OCI-LY1 (cell line): ENCODE results near the gene AGMO.

Source experiments
- H2AFZ ChIP-seq: fragments of 200-600 bp; sonication (generic), shearing (Covaris generic); 2 replicates; pipeline ENCODE4 v1.6.0; 2014; ENCODE audit warnings: antibody characterized with exemption, mild to moderate bottlenecking, low read length
- H3F3A ChIP-seq: fragments of 200-600 bp; sonication (generic), shearing (Covaris generic); 2 replicates; pipeline ENCODE4 v1.6.0; 2014; ENCODE audit warnings: mild to moderate bottlenecking, antibody characterized with exemption, low read length, moderate library complexity; ENCODE audit not compliant: insufficient read depth
- H3K27ac ChIP-seq: fragments of 200-600 bp; sonication (generic); 2 replicates; pipeline ENCODE4 v1.5.1; 2014; ENCODE audit warnings: low read length, mixed run types, mild to moderate bottlenecking, low read depth; ENCODE audit not compliant: poor library complexity, severe bottlenecking
- H3K27me3 ChIP-seq: fragments of 200-600 bp; sonication (generic); 2 replicates; pipeline ENCODE4 v1.6.0; 2014; ENCODE audit warnings: antibody characterized with exemption, mild to moderate bottlenecking, low read length, moderate library complexity; ENCODE audit not compliant: insufficient read depth
- H3K36me3 ChIP-seq: fragments of 200-600 bp; sonication (generic); 2 replicates; pipeline ENCODE4 v1.6.1; 2014; ENCODE audit warnings: mild to moderate bottlenecking, antibody characterized with exemption, low read length, moderate library complexity, mixed read lengths; ENCODE audit not compliant: insufficient read depth
- H3K4me1 ChIP-seq: fragments of 200-600 bp; sonication (generic); 2 replicates; pipeline ENCODE4 v1.5.1; 2014; ENCODE audit warnings: mild to moderate bottlenecking, low read length, moderate library complexity; ENCODE audit not compliant: insufficient read depth, severe bottlenecking
- H3K4me2 ChIP-seq: fragments of 200-600 bp; sonication (generic), shearing (Covaris generic); 2 replicates; pipeline ENCODE4 v1.6.1; 2014; ENCODE audit warnings: low read length
- H3K4me3 ChIP-seq: fragments of 200-600 bp; sonication (generic); 2 replicates; pipeline ENCODE4 v1.5.1; 2014; ENCODE audit warnings: low read length, low read depth, mild to moderate bottlenecking, mixed read lengths; ENCODE audit not compliant: poor library complexity, severe bottlenecking
- H3K79me2 ChIP-seq: fragments of 200-600 bp; shearing (Covaris generic); 2 replicates; pipeline ENCODE4 v1.6.1; 2016; ENCODE audit warnings: mixed run types, low read length, mixed read lengths; ENCODE audit not compliant: insufficient read depth
- H3K9ac ChIP-seq: fragments of 200-600 bp; sonication (generic), shearing (Covaris generic); 2 replicates; pipeline ENCODE4 v1.6.1; 2014; ENCODE audit warnings: mild to moderate bottlenecking, low read length, mixed read lengths
- H3K9me2 ChIP-seq: fragments of 200-600 bp; sonication (generic), shearing (Covaris generic); 2 replicates; pipeline ENCODE4 v1.6.1; 2014; ENCODE audit warnings: low read depth, mild to moderate bottlenecking, low read length, mixed read lengths
- H3K9me3 ChIP-seq: fragments of 200-600 bp; shearing (Covaris generic); 2 replicates; pipeline ENCODE4 v1.6.1; 2014; ENCODE audit warnings: low read length, mixed read lengths
- H4K20me1 ChIP-seq: fragments of 200-600 bp; sonication (generic), shearing (Covaris generic); 2 replicates; pipeline ENCODE4 v1.6.0; 2016; ENCODE audit warnings: mild to moderate bottlenecking, low read length; ENCODE audit not compliant: insufficient read depth
- EZH2 ChIP-seq: fragments of 200-600 bp; sonication (generic), shearing (Covaris generic); IDR thresholded peaks from 2 replicates; pipeline ENCODE4 v1.8.0; 2017; ENCODE audit warnings: borderline replicate concordance, mixed run types, mild to moderate bottlenecking, antibody characterized with exemption, low read length, moderate library complexity, mixed read lengths
- TF ChIP-seq, protein P1 (sequence below): fragments of 200-600 bp; sonication (generic), shearing (Covaris generic); IDR thresholded peaks from 2 replicates; pipeline ENCODE4 v1.5.1; 2017; ENCODE audit warnings: mild to moderate bottlenecking, antibody characterized with exemption, low read length, moderate library complexity, mixed read lengths

Gene AGMO

DNA sequence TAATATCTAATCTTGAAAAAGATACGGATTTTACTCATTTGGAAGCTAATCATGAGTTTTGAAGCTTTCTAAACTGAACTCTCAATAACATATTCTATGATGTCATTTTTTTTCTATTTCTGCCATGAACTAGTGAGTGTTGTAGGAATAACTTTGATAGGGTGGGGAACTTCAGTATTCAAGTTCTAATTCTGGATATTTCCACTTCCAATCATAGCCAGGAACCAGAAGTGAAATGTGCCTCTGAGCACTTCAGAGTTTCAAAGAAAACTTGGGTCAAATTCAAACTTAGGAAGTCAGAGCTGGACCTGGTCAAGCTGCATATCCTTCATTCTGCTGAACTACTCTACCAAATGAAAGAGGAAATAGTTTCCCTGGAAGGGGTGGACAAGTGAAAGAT, 847 bp downstream of the AGMO start:
- Histone ChIP-seq H3K9me2 (no peaks in the 10 kb centered on the region; the same call in 1 of the 2 replicates), H3K9ac (no peak overlapping the region), H3K27me3 (no peaks in the 10 kb centered on the region), H3F3A (no peaks in the 10 kb centered on the region), H3K4me1 (no peaks in the 10 kb centered on the region), H3K4me3 (no peak overlapping the region), H3K79me2 (no peaks in the 10 kb centered on the region), H2AFZ (no peak overlapping the region), H3K4me2 (no peak overlapping the region), H4K20me1 (no peaks in the 10 kb centered on the region), H3K9me3 (no peaks in the 10 kb centered on the region), H3K36me3 (no peaks in the 10 kb centered on the region), H3K27ac (no peak overlapping the region)
- no peak for TF ChIP-seq EZH2
- TF ChIP-seq, protein P1, sequence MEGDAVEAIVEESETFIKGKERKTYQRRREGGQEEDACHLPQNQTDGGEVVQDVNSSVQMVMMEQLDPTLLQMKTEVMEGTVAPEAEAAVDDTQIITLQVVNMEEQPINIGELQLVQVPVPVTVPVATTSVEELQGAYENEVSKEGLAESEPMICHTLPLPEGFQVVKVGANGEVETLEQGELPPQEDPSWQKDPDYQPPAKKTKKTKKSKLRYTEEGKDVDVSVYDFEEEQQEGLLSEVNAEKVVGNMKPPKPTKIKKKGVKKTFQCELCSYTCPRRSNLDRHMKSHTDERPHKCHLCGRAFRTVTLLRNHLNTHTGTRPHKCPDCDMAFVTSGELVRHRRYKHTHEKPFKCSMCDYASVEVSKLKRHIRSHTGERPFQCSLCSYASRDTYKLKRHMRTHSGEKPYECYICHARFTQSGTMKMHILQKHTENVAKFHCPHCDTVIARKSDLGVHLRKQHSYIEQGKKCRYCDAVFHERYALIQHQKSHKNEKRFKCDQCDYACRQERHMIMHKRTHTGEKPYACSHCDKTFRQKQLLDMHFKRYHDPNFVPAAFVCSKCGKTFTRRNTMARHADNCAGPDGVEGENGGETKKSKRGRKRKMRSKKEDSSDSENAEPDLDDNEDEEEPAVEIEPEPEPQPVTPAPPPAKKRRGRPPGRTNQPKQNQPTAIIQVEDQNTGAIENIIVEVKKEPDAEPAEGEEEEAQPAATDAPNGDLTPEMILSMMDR: no peak

DNA sequence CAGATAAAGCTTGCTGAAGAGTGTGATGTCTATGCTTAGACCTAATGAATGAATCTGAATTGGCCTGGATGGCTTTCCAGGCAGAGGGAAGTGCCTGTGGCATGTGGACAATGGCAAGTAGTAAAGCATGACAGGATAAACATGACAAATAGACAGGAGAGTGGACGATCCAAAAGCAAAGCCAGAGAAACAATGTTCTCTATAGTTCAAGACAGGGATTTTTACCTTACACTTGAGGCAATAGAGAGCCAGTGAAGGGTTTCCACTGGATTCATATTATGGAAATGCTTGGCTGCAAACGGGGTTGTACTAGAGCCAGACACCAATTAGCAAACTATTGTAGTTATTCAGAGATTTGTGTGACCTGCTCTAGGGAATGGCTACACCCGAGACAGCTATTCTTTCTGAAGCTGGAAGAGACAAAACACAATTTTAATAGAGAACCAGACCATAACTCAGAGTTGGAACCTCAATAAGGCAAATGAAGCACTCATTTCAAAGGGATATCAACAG, 2.3 kb downstream of the AGMO start:
- Histone ChIP-seq H4K20me1 (no peaks in the 10 kb centered on the region), H3F3A (0 out of 2 replicates have a peak, but pooled peaks cover 3% of the 10 kb centered on the region), H3K36me3 (no peaks in the 10 kb centered on the region), H3K4me2 (no peak overlapping the region), H3K9me3 (no peaks in the 10 kb centered on the region), H3K4me3 (no peak overlapping the region), H3K9me2 (no peaks in the 10 kb centered on the region; the same call in 1 of the 2 replicates), H3K27me3 (no peaks in the 10 kb centered on the region), H3K79me2 (no peaks in the 10 kb centered on the region), H3K27ac (no peak overlapping the region), H3K9ac (no peak overlapping the region), H2AFZ (no peak overlapping the region), H3K4me1 (no peaks in the 10 kb centered on the region)
- TF ChIP-seq, protein P1: no peak
- no peak for TF ChIP-seq EZH2

GRCh38 chr7:15558756-15559155, 3.1 kb downstream of the AGMO start:
- Histone ChIP-seq H3K9ac (no peak overlapping the region), H3K4me1 (no peaks in the 10 kb centered on the region), H3K4me3 (no peak overlapping the region), H3F3A (0 out of 2 replicates have a peak, but pooled peaks cover 3% of the 10 kb centered on the region), H3K9me2 (no peaks in the 10 kb centered on the region; the same call in 1 of the 2 replicates), H2AFZ (no peak overlapping the region), H3K9me3 (no peaks in the 10 kb centered on the region), H3K4me2 (no peak overlapping the region), H3K79me2 (no peaks in the 10 kb centered on the region), H3K36me3 (no peaks in the 10 kb centered on the region), H4K20me1 (no peaks in the 10 kb centered on the region), H3K27me3 (no peaks in the 10 kb centered on the region), H3K27ac (no peak overlapping the region)
- no peak for TF ChIP-seq EZH2
- TF ChIP-seq, protein P1: no peak
